Neural cell (in vitro differentiated cells): ENCODE data around the gene CTNNB1. TPM values are rescaled to one million over a fixed set of nuclear protein-coding genes. Genes with fewer than 3 reads are reported as not detected.

Experiments used
- H2AFZ ChIP-seq: fragments of 200-600, 300-800 bp; sonication (generic), shearing (Covaris generic); 2 replicates; pipeline ENCODE4 v1.6.0; 2014; ENCODE audit warnings: low read depth, mild to moderate bottlenecking, antibody characterized with exemption, low read length, moderate library complexity
- H3F3A ChIP-seq: fragments of 200-600 bp; shearing (Covaris generic); 2 replicates; pipeline ENCODE4 v1.6.1; 2016; ENCODE audit warnings: mild to moderate bottlenecking, moderate library complexity, mixed read lengths, antibody characterized with exemption, low read length; ENCODE audit not compliant: insufficient read depth, poor library complexity, severe bottlenecking
- H3K27ac ChIP-seq: fragments of 200-600, 300-800 bp; sonication (generic), shearing (Covaris generic); 2 replicates; pipeline ENCODE4 v1.5.1; 2014; ENCODE audit warnings: mild to moderate bottlenecking, low read length, moderate library complexity
- H3K27me3 ChIP-seq: fragments of 300-800, 200-600 bp; sonication (generic), shearing (Covaris generic); 2 replicates; pipeline ENCODE4 v1.6.0; 2014; ENCODE audit warnings: mild to moderate bottlenecking, low read depth, low read length, moderate library complexity; ENCODE audit not compliant: insufficient read depth
- H3K36me3 ChIP-seq: fragments of 300-800, 200-600 bp; sonication (generic), shearing (Covaris generic); 2 replicates; pipeline ENCODE4 v1.5.1; 2014; ENCODE audit warnings: mild to moderate bottlenecking, antibody characterized with exemption, low read length, moderate library complexity; ENCODE audit not compliant: insufficient read depth
- H3K4me2 ChIP-seq: fragments of 300-800, 200-600 bp; sonication (generic), shearing (Covaris generic); 2 replicates; pipeline ENCODE4 v1.6.0; 2014; ENCODE audit warnings: mild to moderate bottlenecking, low read length
- H3K4me3 ChIP-seq: fragments of 300-800, 200-600 bp; sonication (generic), shearing (Covaris generic); 2 replicates; pipeline ENCODE4 v1.5.1; 2014; ENCODE audit warnings: mild to moderate bottlenecking, low read length, moderate library complexity
- H3K79me2 ChIP-seq: fragments of 200-600 bp; shearing (Covaris generic); replicated peaks from 2 replicates; pipeline ENCODE4 v1.6.0; 2014; ENCODE audit warnings: mild to moderate bottlenecking, low read length, moderate library complexity; ENCODE audit not compliant: insufficient read depth
- H3K9ac ChIP-seq: fragments of 300-800, 200-600 bp; sonication (generic), shearing (Covaris generic); 2 replicates; pipeline ENCODE4 v1.6.1; 2016; ENCODE audit warnings: mild to moderate bottlenecking, low read length, mixed read lengths
- H3K9me2 ChIP-seq: fragments of 200-600 bp; shearing (Covaris generic); 2 replicates; pipeline ENCODE4 v1.6.1; 2016; ENCODE audit warnings: mild to moderate bottlenecking, low read length, mixed read lengths; ENCODE audit not compliant: insufficient read depth
- H3K9me3 ChIP-seq: fragments of 200-600, 300-800 bp; sonication (generic), shearing (Covaris generic); 2 replicates; pipeline ENCODE4 v1.6.1; 2016; ENCODE audit warnings: mild to moderate bottlenecking, mixed run types, low read length, moderate library complexity, mixed read lengths
- H4K20me1 ChIP-seq: fragments of 200-600 bp; shearing (Covaris generic); 2 replicates; pipeline ENCODE4 v1.6.1; 2016; ENCODE audit warnings: mild to moderate bottlenecking, mixed run types; ENCODE audit not compliant: insufficient read depth
- EP300 ChIP-seq: fragments of 450-650 bp; conservative IDR thresholded peaks from 2 replicates; pipeline ENCODE4 v1.6.1; 2014; ENCODE audit warnings: antibody characterized with exemption, mild to moderate bottlenecking, moderate library complexity; ENCODE audit not compliant: poor library complexity, severe bottlenecking
- EZH2 ChIP-seq: fragments of 200-600, 300-800 bp; shearing (Covaris generic), sonication (generic); IDR thresholded peaks from 2 replicates; pipeline ENCODE4 v1.6.1; 2014; ENCODE audit warnings: antibody characterized with exemption, low read length, borderline replicate concordance, mild to moderate bottlenecking; ENCODE audit not compliant: insufficient read depth, poor library complexity, severe bottlenecking
- MXI1 ChIP-seq: fragments of 450-650 bp; conservative IDR thresholded peaks from 2 replicates; pipeline ENCODE4 v1.6.1; 2014; ENCODE audit warnings: antibody characterized with exemption, mild to moderate bottlenecking; ENCODE audit not compliant: poor library complexity, severe bottlenecking
- POLR2AphosphoS5 ChIP-seq: IDR thresholded peaks from 2 replicates; pipeline ENCODE4 v1.6.1; 2012
- RAD21 ChIP-seq: fragments of 450-650 bp; conservative IDR thresholded peaks from 2 replicates; pipeline ENCODE4 v1.6.1; 2014; ENCODE audit warnings: antibody characterized with exemption, mild to moderate bottlenecking, moderate library complexity
- SMC3 ChIP-seq: fragments of 450-650 bp; conservative IDR thresholded peaks from 2 replicates; pipeline ENCODE4 v1.6.1; 2014; ENCODE audit warnings: antibody characterized with exemption, mild to moderate bottlenecking, moderate library complexity; ENCODE audit not compliant: poor library complexity
- TAF1 ChIP-seq: IDR thresholded peaks from 2 replicates; pipeline ENCODE4 v1.6.1; 2012; ENCODE audit warnings: low read depth
- polyA plus RNA-seq: library from polyadenylated mRNA; depleted of rRNA; stranded (reverse); fragments of >200 nt; gene quantifications from 2 replicates; pipeline ENCODE4 v1.2.3, GENCODE V29; 2014
- TF ChIP-seq, protein P1 (sequence below): fragments of 450-650 bp; IDR thresholded peaks from 2 replicates; pipeline ENCODE4 v1.5.1; 2014; ENCODE audit warnings: antibody characterized with exemption, mild to moderate bottlenecking, moderate library complexity; ENCODE audit not compliant: poor library complexity, severe bottlenecking
- TF ChIP-seq, protein P2 (sequence below): IDR thresholded peaks from 2 replicates; pipeline ENCODE4 v1.6.1; 2012; ENCODE audit warnings: borderline replicate concordance

CTNNB1 gene
- polyA plus RNA-seq, 1 donor from 2014 or later: 317 TPM

DNA sequence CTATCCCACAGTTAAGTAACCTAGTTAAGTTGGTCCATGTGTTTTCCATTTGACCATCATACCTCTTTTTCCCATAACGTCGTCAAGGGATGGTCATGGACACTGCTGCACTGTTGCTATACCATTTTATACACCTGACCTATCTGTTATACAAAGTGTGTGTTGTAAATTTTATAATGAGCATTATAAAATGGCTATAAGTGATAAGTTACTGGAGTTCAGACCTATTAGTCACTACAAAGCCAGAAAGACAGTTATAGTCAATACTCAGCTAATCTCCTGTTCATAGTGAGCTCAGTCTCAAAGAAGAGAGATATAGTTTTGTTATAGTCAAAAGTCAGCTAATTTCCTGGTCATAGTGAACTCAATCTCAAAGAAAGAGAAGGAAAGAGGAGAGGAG, 18.9 kb upstream of the CTNNB1 start:
- Histone ChIP-seq H3K36me3 (no peaks in the 10 kb centered on the region), H3K4me2 (no peak overlapping the region), H3K9me3 (no peaks in the 10 kb centered on the region), H3K27me3 (no peaks in the 10 kb centered on the region), H3K27ac (no peak overlapping the region), H4K20me1 (no peaks in the 10 kb centered on the region), H2AFZ (no peak overlapping the region), H3K9me2 (no peaks in the 10 kb centered on the region), H3K9ac (no peak overlapping the region), H3F3A (no peaks in the 10 kb centered on the region), H3K79me2 (no peaks in the 10 kb centered on the region), H3K4me3 (no peak overlapping the region)
- TF ChIP-seq, protein P1, sequence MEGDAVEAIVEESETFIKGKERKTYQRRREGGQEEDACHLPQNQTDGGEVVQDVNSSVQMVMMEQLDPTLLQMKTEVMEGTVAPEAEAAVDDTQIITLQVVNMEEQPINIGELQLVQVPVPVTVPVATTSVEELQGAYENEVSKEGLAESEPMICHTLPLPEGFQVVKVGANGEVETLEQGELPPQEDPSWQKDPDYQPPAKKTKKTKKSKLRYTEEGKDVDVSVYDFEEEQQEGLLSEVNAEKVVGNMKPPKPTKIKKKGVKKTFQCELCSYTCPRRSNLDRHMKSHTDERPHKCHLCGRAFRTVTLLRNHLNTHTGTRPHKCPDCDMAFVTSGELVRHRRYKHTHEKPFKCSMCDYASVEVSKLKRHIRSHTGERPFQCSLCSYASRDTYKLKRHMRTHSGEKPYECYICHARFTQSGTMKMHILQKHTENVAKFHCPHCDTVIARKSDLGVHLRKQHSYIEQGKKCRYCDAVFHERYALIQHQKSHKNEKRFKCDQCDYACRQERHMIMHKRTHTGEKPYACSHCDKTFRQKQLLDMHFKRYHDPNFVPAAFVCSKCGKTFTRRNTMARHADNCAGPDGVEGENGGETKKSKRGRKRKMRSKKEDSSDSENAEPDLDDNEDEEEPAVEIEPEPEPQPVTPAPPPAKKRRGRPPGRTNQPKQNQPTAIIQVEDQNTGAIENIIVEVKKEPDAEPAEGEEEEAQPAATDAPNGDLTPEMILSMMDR: no peak
- TF ChIP-seq EZH2: no peak

DNA sequence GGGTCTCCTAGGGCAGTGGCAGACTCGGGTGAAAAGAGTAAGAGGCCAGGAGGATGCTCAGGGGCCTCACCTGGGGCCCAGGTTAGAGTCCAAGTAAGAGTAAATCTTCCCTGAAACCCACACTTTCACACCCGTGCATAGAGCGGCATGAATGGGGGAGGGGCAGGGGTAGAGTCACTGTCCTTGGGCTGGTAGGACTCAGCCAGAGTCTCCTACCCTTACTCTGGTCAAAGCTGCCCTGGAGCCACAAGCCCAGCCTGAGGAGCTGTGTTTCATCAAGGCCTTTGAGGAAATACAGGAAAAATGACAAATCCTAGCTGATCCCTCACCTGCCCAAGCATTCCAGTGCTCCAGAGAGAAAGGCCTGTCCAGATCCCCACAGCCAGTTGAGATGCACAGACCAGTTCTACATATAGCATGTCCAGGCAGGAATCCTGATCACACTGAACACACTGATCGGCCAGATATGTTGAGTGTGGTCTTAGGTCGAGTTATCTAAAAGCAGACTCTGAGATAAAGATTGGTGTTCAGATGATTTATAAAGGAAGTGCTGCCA, 16.7 kb upstream of the CTNNB1 start:
- no peak for TF ChIP-seq EZH2
- TF ChIP-seq MXI1: no peak
- TF ChIP-seq TAF1: no peak
- TF ChIP-seq, protein P1: no peak
- Histone ChIP-seq H3K9ac (no peak overlapping the region), H3K9me3 (no peaks in the 10 kb centered on the region), H3K27ac (no peak overlapping the region), H3K9me2 (no peaks in the 10 kb centered on the region), H2AFZ (no peak overlapping the region), H3K27me3 (no peaks in the 10 kb centered on the region), H4K20me1 (no peaks in the 10 kb centered on the region), H3K4me3 (no peak overlapping the region), H3K79me2 (no peaks in the 10 kb centered on the region), H3K36me3 (no peaks in the 10 kb centered on the region), H3F3A (no peaks in the 10 kb centered on the region), H3K4me2 (no peak overlapping the region)

GRCh38 chr3:41184394-41184793, 14.9 kb upstream of the CTNNB1 start:
- Histone ChIP-seq H2AFZ (no peak overlapping the region), H3K9ac (no peak overlapping the region), H3K9me2 (no peaks in the 10 kb centered on the region), H4K20me1 (no peaks in the 10 kb centered on the region), H3K36me3 (no peaks in the 10 kb centered on the region), H3K4me3 (no peak overlapping the region), H3K79me2 (no peaks in the 10 kb centered on the region), H3K4me2 (no peak overlapping the region), H3K27ac (no peak overlapping the region), H3K9me3 (no peaks in the 10 kb centered on the region), H3K27me3 (no peaks in the 10 kb centered on the region), H3F3A (no peaks in the 10 kb centered on the region)
- TF ChIP-seq RAD21: no peak
- TF ChIP-seq, protein P1: no peak
- TF ChIP-seq, protein P2, sequence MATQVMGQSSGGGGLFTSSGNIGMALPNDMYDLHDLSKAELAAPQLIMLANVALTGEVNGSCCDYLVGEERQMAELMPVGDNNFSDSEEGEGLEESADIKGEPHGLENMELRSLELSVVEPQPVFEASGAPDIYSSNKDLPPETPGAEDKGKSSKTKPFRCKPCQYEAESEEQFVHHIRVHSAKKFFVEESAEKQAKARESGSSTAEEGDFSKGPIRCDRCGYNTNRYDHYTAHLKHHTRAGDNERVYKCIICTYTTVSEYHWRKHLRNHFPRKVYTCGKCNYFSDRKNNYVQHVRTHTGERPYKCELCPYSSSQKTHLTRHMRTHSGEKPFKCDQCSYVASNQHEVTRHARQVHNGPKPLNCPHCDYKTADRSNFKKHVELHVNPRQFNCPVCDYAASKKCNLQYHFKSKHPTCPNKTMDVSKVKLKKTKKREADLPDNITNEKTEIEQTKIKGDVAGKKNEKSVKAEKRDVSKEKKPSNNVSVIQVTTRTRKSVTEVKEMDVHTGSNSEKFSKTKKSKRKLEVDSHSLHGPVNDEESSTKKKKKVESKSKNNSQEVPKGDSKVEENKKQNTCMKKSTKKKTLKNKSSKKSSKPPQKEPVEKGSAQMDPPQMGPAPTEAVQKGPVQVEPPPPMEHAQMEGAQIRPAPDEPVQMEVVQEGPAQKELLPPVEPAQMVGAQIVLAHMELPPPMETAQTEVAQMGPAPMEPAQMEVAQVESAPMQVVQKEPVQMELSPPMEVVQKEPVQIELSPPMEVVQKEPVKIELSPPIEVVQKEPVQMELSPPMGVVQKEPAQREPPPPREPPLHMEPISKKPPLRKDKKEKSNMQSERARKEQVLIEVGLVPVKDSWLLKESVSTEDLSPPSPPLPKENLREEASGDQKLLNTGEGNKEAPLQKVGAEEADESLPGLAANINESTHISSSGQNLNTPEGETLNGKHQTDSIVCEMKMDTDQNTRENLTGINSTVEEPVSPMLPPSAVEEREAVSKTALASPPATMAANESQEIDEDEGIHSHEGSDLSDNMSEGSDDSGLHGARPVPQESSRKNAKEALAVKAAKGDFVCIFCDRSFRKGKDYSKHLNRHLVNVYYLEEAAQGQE: no peak
- no peak for TF ChIP-seq MXI1
- no peak for TF ChIP-seq TAF1
- no peak for TF ChIP-seq EZH2
- TF ChIP-seq POLR2AphosphoS5: no peak
- TF ChIP-seq SMC3: no peak
- no peak for TF ChIP-seq EP300
